NCI-H2171 treated with DMSO at 0.1 percent for 48 hours (cell line): ENCODE measurements around the gene TMEM52.

ENCODE experiments used
- DNase-seq: peaks from one replicate; lab custom pipeline; 2025; lab: John Stamatoyannopoulos, UW

TMEM52 gene

GRCh38 chr1:1926886-1927660 is 8.0 kb upstream of the TMEM52 start:
- DNase-seq: no peak

DNA sequence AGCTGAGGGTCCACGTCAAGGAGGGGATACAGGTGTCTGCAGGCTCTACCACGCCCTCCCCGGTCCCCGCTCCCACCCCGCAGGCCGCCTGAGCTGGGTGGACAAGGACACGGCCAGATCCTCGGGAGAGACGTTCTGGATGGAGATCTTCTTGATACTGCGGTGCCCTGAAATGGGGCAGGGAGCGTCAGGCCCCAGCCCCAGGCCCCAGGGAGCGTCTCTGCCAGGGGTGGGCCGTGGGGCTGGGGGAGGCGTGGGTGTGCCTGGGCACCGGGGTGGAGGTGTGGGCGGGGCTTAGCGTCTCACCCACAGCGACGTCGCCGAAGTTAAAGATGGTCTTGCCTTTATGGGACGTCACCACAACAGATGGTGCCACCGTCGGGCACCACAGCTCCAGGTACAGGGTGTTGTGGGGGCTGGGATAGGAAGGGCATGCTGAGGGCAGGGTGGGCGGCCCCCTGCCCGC is 7.3 kb upstream of the TMEM52 start:
- DNase-seq: no peak

DNA sequence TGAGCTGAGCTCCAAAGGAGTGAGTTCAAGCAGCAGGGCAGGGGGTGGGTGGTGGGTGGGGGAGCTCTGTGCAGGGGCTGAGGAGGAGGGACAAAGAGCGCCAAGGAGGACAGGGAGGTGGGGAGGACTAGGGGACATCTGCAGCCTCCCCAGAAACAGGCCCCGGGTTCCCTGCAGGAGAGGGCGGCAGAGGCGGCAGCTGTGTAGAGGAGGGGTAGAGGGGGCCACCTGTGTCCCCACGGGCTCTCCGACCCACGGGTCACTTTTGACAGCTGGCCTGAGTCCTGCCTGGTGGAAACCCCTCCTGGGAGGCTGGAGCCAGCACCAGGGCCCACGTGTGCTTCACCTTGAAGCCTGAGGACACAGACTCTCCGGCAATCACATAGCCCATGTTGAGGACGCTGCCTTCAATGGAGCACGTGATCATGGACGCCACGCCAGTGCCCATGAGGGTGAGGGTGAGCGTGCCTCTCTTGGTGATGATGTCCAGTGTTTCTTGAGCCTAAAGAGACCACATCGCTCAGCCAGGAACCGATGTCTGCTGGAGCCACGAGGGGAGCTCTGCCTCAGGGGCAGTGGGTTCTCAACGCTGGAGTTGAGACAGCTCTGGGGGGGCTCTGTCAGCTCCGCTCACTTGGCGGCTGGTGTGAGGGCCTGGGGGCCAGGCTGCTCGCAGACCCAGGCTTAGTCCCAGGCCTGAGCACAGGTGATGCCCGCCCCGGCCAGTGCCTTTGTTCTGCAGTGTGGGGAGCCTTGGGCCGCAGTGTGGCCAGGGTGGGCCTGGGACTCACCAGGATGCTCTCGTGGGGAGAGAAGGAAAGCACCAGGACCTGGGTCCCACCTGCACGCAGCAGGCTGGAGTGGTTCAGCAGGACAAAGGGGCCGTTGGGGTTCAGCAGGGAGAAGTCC is 6.6 kb upstream of the TMEM52 start:
- no peak for DNase-seq

- DNase-seq: no peak
Observed at GRCh38 chr1:1924849-1925248, 5.8 kb upstream of the TMEM52 start.

DNA sequence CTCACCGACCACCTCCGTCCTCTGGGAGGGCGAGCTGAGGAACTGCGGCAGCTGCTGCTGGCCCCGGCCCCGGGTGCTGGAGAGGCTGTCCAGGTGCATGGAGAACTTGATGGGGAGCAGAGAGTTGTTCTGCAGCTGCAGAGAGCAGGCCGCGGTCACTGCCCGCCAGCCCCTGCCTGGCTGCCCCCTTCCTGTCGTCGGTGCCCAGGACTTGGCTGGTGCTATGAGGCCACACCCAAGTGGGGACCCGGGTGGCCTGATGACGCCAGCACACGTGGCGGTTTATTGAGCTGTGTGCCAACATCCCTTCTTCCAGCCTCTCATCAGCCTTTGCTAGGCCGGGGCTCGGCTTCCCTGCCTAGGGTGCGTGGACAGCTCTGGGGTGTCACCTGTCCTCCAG is 5.3 kb upstream of the TMEM52 start:
- no peak for DNase-seq

DNA sequence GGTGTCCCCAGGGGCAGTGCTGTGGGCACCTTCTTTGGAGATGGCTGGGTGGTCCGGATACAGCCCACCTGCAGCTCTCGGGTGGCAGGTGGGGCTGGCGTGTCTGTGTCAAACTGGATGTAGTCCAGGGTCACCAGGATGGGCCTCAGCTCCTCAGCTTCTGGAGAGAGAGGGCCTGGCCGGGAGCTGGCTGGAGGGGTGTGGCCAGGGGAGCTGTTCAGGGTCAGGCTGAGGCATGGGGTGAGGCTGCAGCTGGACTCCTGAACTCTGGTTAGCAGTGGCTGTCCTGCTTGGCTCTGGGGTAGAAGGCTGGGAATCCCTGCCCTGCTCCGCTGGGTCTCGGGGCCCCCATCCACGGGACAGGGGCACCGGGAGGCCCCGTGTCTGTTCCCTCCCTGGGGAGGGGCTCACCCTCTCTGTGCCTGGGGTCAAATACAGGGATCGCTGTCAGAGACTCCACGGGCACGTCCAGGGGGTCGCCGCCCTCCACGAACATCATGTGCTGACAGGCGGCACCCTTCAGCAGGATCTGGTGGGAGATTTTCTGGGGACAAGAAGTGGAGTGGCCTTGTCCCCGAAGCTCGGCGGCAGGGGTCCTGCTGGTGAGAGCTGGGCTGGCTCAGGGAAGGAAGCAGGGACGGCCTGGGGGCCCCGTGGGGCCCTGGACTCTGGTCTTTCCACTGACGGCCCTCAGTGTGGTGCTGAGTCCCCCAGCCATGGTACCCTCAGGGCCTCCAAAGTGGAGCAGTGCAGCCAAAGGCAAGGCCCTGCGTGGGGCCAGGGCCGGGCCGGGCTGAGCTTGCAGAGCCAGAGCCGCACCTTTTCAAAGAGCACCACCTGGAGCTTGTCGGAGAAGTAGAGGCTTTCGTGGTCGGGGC is 4.1 kb upstream of the TMEM52 start:
- DNase-seq: no peak

DNA sequence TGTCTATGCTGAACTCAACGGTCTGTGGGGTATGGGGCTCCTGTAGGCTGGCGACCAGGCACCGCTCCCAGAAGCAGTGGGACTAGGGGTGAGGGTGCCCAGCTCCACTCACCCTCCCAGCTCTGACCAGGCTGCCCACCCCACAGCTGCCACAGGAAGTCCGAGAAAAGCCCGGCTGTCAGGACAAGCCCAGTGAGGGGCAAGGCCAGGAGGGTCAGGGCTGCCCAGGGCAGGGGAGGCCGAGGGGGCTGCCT is 3.5 kb upstream of the TMEM52 start:
- no peak for DNase-seq

DNA sequence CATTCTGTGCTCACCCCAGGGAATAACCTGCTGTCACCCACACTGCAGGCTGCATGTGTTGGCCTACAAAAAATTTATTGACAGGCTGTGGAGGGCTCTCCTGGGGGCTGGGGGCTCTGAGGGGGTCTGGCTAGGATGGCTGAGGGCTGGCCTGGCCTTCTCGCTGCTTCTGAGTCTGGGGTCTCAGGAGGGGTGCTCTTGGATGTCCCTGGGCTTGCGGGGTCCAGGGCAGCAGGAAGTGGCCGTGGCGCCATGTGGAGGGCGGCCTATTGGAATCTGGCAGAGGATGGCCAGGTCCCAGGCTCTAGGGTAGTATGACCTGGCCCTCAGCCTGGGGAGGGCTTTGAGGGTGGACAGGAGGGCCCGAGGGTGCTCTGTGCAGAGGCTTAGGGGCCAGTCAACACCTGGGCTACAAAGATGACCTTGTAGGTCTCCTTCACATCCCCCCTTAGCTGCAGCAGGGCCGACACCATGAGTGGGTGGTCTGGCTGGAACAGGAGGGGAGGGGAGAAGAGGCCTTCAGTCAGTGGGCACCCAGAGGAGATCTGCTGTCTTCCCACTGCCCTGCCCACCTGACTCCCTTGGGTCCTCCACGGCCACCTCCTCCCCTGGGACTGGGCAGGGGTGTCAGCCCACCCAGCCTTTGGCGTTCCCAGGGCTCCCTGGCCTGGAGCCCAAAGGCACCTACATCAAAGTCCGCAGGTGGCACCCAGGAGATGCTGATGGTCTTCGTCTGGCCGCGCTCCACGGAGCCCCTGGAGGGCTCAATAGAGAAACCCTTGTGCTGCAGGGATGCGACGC is 3.0 kb upstream of the TMEM52 start:
- no peak for DNase-seq

DNA sequence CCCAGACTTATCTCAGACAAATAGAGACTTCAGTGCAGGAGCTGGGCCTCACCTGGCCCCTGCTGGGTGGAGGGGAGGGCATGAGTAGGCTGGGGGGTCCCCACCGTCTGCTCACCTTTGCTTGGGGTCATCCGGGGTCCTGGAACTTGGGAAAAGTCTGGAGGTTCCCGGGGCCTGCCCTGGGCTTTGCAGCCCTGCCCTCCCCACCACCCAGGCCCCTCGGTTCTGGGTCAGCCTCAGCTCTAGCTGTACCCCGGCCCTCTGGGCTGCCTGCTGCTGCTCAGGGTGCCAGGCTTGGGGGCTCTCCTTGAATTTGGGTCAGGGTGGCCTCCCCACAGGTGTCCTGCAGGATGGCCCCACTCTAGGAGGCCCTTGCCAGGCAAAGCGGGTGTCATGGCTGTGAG is 2.4 kb upstream of the TMEM52 start:
- no peak for DNase-seq

- no peak for DNase-seq
Observed at GRCh38 chr1:1920608-1921458, 1.8 kb upstream of the TMEM52 start.

DNA sequence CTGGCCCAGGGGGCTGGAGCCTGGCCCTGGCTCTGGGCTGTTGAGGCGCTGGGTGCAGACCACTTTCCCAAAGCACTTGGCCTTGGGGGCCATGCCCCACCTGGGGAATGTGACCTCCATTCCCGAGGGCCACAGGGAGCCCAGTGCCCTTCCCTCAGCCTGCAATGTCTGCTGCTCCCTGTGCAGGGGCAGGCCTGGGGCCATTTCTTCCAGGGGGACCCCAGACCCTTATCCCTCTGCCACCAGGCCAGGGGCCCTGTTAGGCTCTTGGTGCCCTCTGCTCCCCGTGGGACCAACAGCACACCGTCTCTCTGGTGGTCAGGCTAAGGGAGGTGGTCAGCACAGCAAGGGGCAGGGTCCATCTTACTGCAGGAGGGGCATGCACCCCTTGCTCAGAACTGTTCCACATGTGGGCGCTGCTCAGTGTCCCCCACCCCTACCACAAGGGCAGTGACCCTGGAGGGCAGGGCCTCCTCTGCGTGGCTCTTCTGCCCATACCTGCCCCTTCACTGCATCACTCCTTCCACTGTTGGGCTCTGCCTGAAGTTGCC is 1.1 kb upstream of the TMEM52 start:
- no peak for DNase-seq

GRCh38 chr1:1919304-1920056 is 401 bp upstream of the TMEM52 start:
- DNase-seq: peak; percentile 98

GRCh38 chr1:1917995-1918900 is 831 bp downstream of the TMEM52 start:
- DNase-seq: no peak

GRCh38 chr1:1917304-1917976 is 1.6 kb downstream of the TMEM52 start:
- DNase-seq: no peak

DNA sequence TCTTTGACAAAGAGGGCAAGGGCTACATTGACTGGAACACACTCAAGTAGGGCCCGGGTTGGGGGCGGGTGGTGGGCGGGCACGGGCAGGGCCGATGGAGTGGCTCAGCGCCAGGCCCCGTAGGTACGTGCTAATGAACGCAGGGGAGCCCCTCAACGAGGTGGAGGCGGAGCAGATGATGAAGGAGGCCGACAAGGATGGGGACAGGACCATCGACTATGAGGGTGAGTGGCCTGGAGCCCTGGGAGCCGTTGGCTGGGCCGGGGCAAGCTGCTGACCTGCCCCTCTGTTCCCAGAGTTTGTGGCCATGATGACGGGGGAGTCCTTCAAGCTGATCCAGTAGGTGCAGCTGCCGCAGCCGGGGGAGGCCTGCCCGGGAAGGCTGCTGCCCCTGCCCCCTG is 2.2 kb downstream of the TMEM52 start:
- no peak for DNase-seq

DNA sequence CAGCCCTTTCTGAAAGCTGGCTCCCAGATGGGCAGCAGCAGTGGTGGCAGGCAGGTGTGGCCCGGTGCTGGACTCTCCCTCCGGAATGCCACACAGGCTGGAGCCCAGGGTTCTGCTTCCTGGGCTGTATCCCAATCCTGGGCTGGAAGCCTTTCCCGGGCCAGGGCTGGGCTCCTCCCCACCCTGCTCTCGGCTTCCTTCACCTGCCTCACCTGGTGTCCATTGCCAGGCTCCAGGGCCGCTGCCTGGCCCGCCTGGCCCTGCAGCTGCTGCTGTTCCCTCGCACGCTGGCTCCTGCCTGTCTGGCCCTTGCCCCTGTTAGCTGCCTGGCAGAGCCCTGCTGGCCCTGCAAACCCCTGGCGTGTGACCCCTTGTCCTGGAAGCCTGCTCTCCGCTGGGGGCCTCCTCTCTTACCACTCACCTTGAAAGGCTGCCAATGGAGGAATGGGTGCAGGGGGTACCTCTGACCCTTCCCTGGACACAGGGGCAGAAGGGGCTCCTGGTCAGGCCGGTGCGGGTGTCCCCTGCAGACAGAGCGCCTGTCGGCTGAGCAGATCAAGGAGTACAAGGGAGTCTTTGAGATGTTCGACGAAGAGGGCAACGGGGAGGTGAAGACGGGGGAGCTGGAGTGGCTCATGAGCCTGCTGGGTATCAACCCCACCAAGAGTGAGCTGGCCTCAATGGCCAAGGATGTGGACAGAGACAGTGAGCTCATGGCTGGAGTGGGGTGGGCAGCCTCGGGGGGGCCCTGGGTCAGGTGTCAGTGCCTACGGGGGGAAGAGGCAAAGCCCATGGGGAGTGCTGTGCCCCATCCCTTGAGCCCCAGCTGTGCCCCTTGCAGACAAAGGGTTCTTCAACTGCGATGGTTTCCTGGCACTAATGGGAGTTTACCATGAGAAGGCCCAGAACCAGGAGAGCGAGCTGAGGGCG is 2.9 kb downstream of the TMEM52 start:
- no peak for DNase-seq
